ENCODE results near the gene ABCD4. TPM values are rescaled to one million over a fixed set of nuclear protein-coding genes. Genes with fewer than 3 reads are reported as not detected.

Gene ABCD4
- total RNA-seq: 10 to 100 TPM; 20.0 to 45.4 (median 33.0) TPM

GRCh38 chr14:74302634-74303569 is at the start of gene ABCD4:
TSS of gene ABCD4 (minus strand) at chr14:74302934. CDS start at chr14:74302912, 22 bp downstream.
- TF ChIP-seq POLR2AphosphoS5 (IDR thresholded peaks at IDR 0.05) (peak; percentile 39), POLR2A (IDR thresholded peaks at IDR 0.05) (peak; percentile 66 to 67), EP300 (IDR thresholded peaks at IDR 0.05) (no peak), CTCF (IDR thresholded peaks at IDR 0.05) (peak in 1 of 4 experiments; percentile 70)
- peak within 1 kb of the TSS; percentile 55 to 89 (median 83) for H3K27ac ChIP-seq
- no peaks in the 10 kb centered on the region for H3K9me3 ChIP-seq
- peaks cover 0 to 23% of the 10 kb centered on the region in 2 donors for H3K36me3 ChIP-seq
- ATAC-seq: peak; percentile 99
- no peaks in the 10 kb centered on the region for H3K27me3 ChIP-seq
- WGBS, 2 donors (ENCODE audit: low coverage in 1 of 2): 15 to 39% methylated on average over 10 to 17 of the region's 61 CpGs
- H3K4me3 ChIP-seq: peak within 1 kb of the TSS; percentile 60 to 81
- peaks cover 0 to 45% (median 10%) of the 10 kb centered on the region in 3 donors for H3K4me1 ChIP-seq

- TF ChIP-seq CTCF (IDR thresholded peaks at IDR 0.05): no peak
- no peak for TF ChIP-seq POLR2AphosphoS5 (IDR thresholded peaks at IDR 0.05)
- TF ChIP-seq POLR2A (IDR thresholded peaks at IDR 0.05): no peak
- no peak for TF ChIP-seq EP300 (IDR thresholded peaks at IDR 0.05)
- WGBS, 2 donors (ENCODE audit: low coverage in 1 of 2): 0 to 11% methylated on average over 1 of the region's 1 CpG
- Histone ChIP-seq H3K27me3 (peaks cover 63% of the 10 kb centered on the region), H3K4me1 (no peaks in the 10 kb centered on the region), H3K36me3 (no peaks in the 10 kb centered on the region), H3K9me3 (no peaks in the 10 kb centered on the region), H3K27ac (no peak overlapping the region), H3K4me3 (no peak overlapping the region)
- ATAC-seq: no peak
Observed at GRCh38 chr14:74350928-74351323, 48.2 kb upstream of the ABCD4 start.

GRCh38 chr14:74350211-74350927 is 47.6 kb upstream of the ABCD4 start:
- WGBS, 2 donors (ENCODE audit: low coverage in 1 of 2): 27 to 30% methylated on average over 9 to 11 of the region's 11 CpGs

GRCh38 chr14:74349757-74350156 is 47.0 kb upstream of the ABCD4 start:
- Histone ChIP-seq H3K4me1 (no peaks in the 10 kb centered on the region), H3K36me3 (no peaks in the 10 kb centered on the region), H3K27ac (no peak overlapping the region), H3K27me3 (peaks cover 63% of the 10 kb centered on the region), H3K4me3 (no peak overlapping the region), H3K9me3 (no peaks in the 10 kb centered on the region)
- TF ChIP-seq CTCF (IDR thresholded peaks at IDR 0.05): no peak
- TF ChIP-seq POLR2A (IDR thresholded peaks at IDR 0.05): no peak
- no peak for TF ChIP-seq EP300 (IDR thresholded peaks at IDR 0.05)
- no peak for TF ChIP-seq POLR2AphosphoS5 (IDR thresholded peaks at IDR 0.05)
- WGBS, 2 donors (ENCODE audit: low coverage in 1 of 2): 42 to 47% methylated on average over 2 to 4 of the region's 4 CpGs
- ATAC-seq: no peak

More at GRCh38 chr14:74350211-74350927, 47.6 kb upstream of the ABCD4 start:
- no peak for ATAC-seq
- no peaks in the 10 kb centered on the region for H3K4me1 ChIP-seq
- no peak overlapping the region for H3K27ac ChIP-seq
- no peaks in the 10 kb centered on the region for H3K9me3 ChIP-seq
- no peak for TF ChIP-seq POLR2AphosphoS5 (IDR thresholded peaks at IDR 0.05)
- TF ChIP-seq CTCF (IDR thresholded peaks at IDR 0.05): no peak
- TF ChIP-seq POLR2A (IDR thresholded peaks at IDR 0.05): no peak
- no peak for TF ChIP-seq EP300 (IDR thresholded peaks at IDR 0.05)
- H3K4me3 ChIP-seq: no peak overlapping the region
- no peaks in the 10 kb centered on the region for H3K36me3 ChIP-seq
- peaks cover 63% of the 10 kb centered on the region for H3K27me3 ChIP-seq

All from gastroesophageal sphincter (tissue), 4 donors.